Measurements from ENCODE around the gene MAOB.

DNA sequence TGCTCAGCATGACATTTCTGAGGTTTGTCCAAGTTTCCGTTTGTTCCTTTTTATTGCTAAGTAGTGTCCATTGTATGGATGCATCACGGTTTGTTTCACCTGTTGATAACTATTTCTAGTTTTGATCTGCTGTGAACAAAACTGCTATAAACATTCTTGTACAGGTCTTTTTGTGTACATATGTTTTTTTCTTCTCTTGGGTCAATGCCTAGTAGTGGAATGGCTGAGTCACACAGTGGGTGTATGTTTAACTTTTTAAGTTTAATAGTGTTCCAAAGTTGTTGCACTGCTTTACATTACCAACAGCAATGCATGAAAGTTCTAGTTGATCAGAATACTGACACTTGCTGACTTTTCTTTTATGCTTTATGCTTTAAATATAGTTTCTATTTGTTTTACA is 76.7 kb downstream of the MAOB start:
- TF ChIP-seq ARNTL (CRISPR knock-in tag; IDR thresholded peaks at IDR 0.05; ENCODE audit: borderline replicate concordance, low read depth): no peak
- TF ChIP-seq, protein P1, sequence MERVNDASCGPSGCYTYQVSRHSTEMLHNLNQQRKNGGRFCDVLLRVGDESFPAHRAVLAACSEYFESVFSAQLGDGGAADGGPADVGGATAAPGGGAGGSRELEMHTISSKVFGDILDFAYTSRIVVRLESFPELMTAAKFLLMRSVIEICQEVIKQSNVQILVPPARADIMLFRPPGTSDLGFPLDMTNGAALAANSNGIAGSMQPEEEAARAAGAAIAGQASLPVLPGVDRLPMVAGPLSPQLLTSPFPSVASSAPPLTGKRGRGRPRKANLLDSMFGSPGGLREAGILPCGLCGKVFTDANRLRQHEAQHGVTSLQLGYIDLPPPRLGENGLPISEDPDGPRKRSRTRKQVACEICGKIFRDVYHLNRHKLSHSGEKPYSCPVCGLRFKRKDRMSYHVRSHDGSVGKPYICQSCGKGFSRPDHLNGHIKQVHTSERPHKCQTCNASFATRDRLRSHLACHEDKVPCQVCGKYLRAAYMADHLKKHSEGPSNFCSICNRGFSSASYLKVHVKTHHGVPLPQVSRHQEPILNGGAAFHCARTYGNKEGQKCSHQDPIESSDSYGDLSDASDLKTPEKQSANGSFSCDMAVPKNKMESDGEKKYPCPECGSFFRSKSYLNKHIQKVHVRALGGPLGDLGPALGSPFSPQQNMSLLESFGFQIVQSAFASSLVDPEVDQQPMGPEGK (CRISPR knock-in tag; IDR thresholded peaks at IDR 0.05; ENCODE audit: borderline replicate concordance): no peak
- TF ChIP-seq GLIS3 (CRISPR knock-in tag; IDR thresholded peaks at IDR 0.05): no peak
- TF ChIP-seq ZNF70 (CRISPR knock-in tag; IDR thresholded peaks at IDR 0.05): no peak
- TF ChIP-seq PPARA (CRISPR knock-in tag; IDR thresholded peaks at IDR 0.05; ENCODE audit: borderline replicate concordance): no peak
- TF ChIP-seq CREB5 (CRISPR knock-in tag; IDR thresholded peaks at IDR 0.05; ENCODE audit: low read depth): no peak
- TF ChIP-seq RARB (CRISPR knock-in tag; IDR thresholded peaks at IDR 0.05): no peak
- TF ChIP-seq OSR1 (CRISPR knock-in tag; IDR thresholded peaks at IDR 0.05): no peak
- no peak for TF ChIP-seq ZNF565 (CRISPR knock-in tag; conservative IDR thresholded peaks at IDR 0.05; ENCODE audit: low read depth)
- no peak for TF ChIP-seq TCF4 (CRISPR knock-in tag; IDR thresholded peaks at IDR 0.05; ENCODE audit: borderline replicate concordance)
- TF ChIP-seq ZFP30 (CRISPR knock-in tag; IDR thresholded peaks at IDR 0.05): no peak
- TF ChIP-seq ZFP3 (CRISPR knock-in tag; IDR thresholded peaks at IDR 0.05): no peak
- TF ChIP-seq ESRRG (CRISPR knock-in tag; IDR thresholded peaks at IDR 0.05): no peak
- TF ChIP-seq, protein P2, sequence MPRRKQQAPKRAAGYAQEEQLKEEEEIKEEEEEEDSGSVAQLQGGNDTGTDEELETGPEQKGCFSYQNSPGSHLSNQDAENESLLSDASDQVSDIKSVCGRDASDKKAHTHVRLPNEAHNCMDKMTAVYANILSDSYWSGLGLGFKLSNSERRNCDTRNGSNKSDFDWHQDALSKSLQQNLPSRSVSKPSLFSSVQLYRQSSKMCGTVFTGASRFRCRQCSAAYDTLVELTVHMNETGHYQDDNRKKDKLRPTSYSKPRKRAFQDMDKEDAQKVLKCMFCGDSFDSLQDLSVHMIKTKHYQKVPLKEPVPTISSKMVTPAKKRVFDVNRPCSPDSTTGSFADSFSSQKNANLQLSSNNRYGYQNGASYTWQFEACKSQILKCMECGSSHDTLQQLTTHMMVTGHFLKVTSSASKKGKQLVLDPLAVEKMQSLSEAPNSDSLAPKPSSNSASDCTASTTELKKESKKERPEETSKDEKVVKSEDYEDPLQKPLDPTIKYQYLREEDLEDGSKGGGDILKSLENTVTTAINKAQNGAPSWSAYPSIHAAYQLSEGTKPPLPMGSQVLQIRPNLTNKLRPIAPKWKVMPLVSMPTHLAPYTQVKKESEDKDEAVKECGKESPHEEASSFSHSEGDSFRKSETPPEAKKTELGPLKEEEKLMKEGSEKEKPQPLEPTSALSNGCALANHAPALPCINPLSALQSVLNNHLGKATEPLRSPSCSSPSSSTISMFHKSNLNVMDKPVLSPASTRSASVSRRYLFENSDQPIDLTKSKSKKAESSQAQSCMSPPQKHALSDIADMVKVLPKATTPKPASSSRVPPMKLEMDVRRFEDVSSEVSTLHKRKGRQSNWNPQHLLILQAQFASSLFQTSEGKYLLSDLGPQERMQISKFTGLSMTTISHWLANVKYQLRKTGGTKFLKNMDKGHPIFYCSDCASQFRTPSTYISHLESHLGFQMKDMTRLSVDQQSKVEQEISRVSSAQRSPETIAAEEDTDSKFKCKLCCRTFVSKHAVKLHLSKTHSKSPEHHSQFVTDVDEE (CRISPR knock-in tag; IDR thresholded peaks at IDR 0.05): no peak
